Prostate gland (tissue), 2 donors: ENCODE data around the gene FOXK2. TPM values are rescaled to one million over a fixed set of nuclear protein-coding genes. Genes with fewer than 3 reads are reported as not detected.

Experiments
- DNase-seq: peaks from one replicate; pipeline ENCODE4 v3.0.0-alpha.2; 2019; ENCODE audit warnings: low spot score
- H3K27ac ChIP-seq, 2 donors: fragments of 200-600 bp; sonication (generic); 2 replicates each; pipeline ENCODE4 v1.5.1; 2017 to 2019
- H3K27me3 ChIP-seq: fragments of 200-600 bp; sonication (generic); replicated peaks from 2 replicates; pipeline ENCODE4 v1.5.1; 2019; ENCODE audit not compliant: insufficient read depth
- H3K36me3 ChIP-seq, 2 donors: fragments of 200-600 bp; sonication (generic); 1 replicate in 1 of 2; 2 replicates in 1 of 2; pipeline versions ENCODE4 v1.5.1 to v1.8.1; 2017 to 2019
- H3K4me1 ChIP-seq: fragments of 200-600 bp; sonication (generic); replicated peaks from 2 replicates; pipeline ENCODE4 v1.5.1; 2019
- H3K4me3 ChIP-seq, 2 donors: fragments of 200-600 bp; sonication (generic); 2 replicates each; pipeline ENCODE4 v1.5.1; 2017 to 2019
- H3K9me3 ChIP-seq: fragments of 200-600 bp; sonication (generic); 2 replicates; pipeline ENCODE4 v1.5.1; 2017
- POLR2A ChIP-seq: fragments of 450-650 bp; IDR thresholded peaks from one replicate; pipeline ENCODE4 v1.6.1; 2016; ENCODE audit warnings: antibody characterized with exemption, mild to moderate bottlenecking
- POLR2AphosphoS5 ChIP-seq: sonication (generic); formaldehyde crosslinking; IDR thresholded peaks from one replicate; pipeline ENCODE4 v1.6.1; 2017; ENCODE audit warnings: antibody characterized with exemption
- WGBS: methylation state at CpG from one replicate; pipeline ENCODE4 v1.1.5; 2018; 5-methylcytosine and 5-hydroxymethylcytosine counted together
- intact Hi-C: fragments of 100-400 bp; cut with DNase I; formaldehyde crosslinking; loops from one replicate; pipeline ENCODE4 v1.14.2; 2022
- total RNA-seq, 2 donors: library from RNA; depleted of rRNA; stranded (reverse); fragments of >200 nt; gene quantifications; one replicate each; pipeline ENCODE4 v1.1.0, GENCODE V29; 2016
- TF ChIP-seq, protein P1 (sequence below), 4 experiments: fragments of 200-600 bp in 2 of 4; fragments of 450-650 bp in 2 of 4; sonication (generic) in 2 of 4; IDR thresholded peaks; 1 replicate in 3 of 4; 2 replicates in 1 of 4; pipeline ENCODE4 v1.5.1; 2016 to 2019; ENCODE audit warnings: antibody characterized with exemption in 4 of 4, mild to moderate bottlenecking in 2 of 4, moderate library complexity in 2 of 4

The FOXK2 gene
- total RNA-seq, 2 donors from 2014 or later = 47.9 to 85.5 TPM

- Histone ChIP-seq H3K36me3 (no peaks in the 10 kb centered on the region), H3K27me3 (no peaks in the 10 kb centered on the region), H3K4me1 (peaks cover 6% of the 10 kb centered on the region), H3K4me3 (no peak overlapping the region), H3K27ac (no peak overlapping the region), H3K9me3 (no peaks in the 10 kb centered on the region)
- TF ChIP-seq, protein P1, sequence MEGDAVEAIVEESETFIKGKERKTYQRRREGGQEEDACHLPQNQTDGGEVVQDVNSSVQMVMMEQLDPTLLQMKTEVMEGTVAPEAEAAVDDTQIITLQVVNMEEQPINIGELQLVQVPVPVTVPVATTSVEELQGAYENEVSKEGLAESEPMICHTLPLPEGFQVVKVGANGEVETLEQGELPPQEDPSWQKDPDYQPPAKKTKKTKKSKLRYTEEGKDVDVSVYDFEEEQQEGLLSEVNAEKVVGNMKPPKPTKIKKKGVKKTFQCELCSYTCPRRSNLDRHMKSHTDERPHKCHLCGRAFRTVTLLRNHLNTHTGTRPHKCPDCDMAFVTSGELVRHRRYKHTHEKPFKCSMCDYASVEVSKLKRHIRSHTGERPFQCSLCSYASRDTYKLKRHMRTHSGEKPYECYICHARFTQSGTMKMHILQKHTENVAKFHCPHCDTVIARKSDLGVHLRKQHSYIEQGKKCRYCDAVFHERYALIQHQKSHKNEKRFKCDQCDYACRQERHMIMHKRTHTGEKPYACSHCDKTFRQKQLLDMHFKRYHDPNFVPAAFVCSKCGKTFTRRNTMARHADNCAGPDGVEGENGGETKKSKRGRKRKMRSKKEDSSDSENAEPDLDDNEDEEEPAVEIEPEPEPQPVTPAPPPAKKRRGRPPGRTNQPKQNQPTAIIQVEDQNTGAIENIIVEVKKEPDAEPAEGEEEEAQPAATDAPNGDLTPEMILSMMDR (IDR thresholded peaks at IDR 0.05) = no peak
- TF ChIP-seq POLR2AphosphoS5 (no peak), POLR2A (no peak)
- DNase-seq = no peak
- WGBS = 78% methylated on average over 22 of the region's 23 CpGs
- intact Hi-C loops = no loop called here
Measured at GRCh38 chr17:82598256-82599119, 79.0 kb downstream of the FOXK2 start.

DNA sequence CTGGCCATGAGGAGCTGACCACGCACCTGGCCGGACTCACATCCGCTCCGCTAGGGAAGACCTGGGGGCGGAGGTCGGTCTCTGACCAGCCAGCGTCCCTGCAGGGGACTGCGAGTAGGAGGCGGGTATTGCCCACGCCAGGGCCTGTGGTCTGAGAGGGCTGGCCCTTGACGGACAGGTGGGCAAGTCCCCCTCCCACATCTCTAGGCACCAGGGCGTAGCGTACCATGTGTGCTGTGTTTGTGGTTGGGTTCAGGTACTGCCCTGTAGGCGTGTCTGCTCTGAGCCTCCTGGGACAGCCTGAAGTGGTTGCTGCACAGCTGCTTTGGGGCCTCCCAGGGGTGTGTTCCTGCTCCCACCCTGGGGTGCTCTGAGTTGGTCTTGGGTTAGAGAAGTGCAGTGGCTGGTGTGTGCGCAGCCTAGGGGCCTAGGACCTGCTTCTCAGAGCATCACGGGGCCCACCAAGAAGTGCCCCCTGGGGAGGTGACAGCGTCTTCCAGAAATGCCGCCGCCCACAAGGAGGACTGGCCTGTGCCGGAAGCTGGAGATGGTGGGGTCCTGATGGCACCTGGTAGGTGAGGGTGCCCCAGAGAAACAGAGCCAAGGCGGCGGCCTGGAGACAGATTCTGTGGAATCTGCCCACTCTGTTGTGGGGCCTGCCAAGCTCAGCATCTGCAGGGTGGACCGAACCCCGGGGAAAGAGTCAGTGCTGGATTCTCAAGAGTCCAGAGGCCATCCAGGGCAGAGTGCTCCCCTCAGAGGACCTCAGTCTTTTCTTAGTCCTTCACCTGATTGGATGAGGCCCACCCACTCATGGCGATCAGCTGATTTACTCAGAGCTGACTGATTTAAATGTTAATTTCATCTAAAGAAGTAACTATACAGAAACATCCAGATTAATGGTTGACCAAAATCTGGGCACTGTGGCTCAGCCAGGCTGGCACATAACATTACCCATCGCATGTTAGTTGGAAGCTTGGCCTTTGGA lies 80.4 kb downstream of the FOXK2 start:
- intact Hi-C loops = no loop called here
- H3K36me3 ChIP-seq = no peaks in the 10 kb centered on the region

GRCh38 chr17:82600731-82601446 lies 81.4 kb downstream of the FOXK2 start:
- WGBS = 95% methylated on average over 37 of the region's 37 CpGs
- no peak overlapping the region for H3K4me3 ChIP-seq
- H3K4me1 ChIP-seq = no peaks in the 10 kb centered on the region
- no peaks in the 10 kb centered on the region for H3K9me3 ChIP-seq
- H3K27ac ChIP-seq = no peak overlapping the region
- DNase-seq = no peak
- no peaks in the 10 kb centered on the region for H3K27me3 ChIP-seq
- H3K36me3 ChIP-seq = no peaks in the 10 kb centered on the region
- TF ChIP-seq, protein P1 (IDR thresholded peaks at IDR 0.05) = no peak
- TF ChIP-seq POLR2A = no peak
- no peak for TF ChIP-seq POLR2AphosphoS5
- intact Hi-C loops = no loop called here

More for the DNA sequence above, 80.4 kb downstream of the FOXK2 start:
- Histone ChIP-seq H3K27me3 (no peaks in the 10 kb centered on the region), H3K4me3 (no peak overlapping the region), H3K4me1 (no peaks in the 10 kb centered on the region), H3K9me3 (no peaks in the 10 kb centered on the region), H3K27ac (no peak overlapping the region)
- 95% methylated on average over 26 of the region's 26 CpGs for WGBS
- TF ChIP-seq, protein P1 (IDR thresholded peaks at IDR 0.05) = no peak
- TF ChIP-seq POLR2A = no peak
- DNase-seq = no peak

- no peaks in the 10 kb centered on the region for H3K4me1 ChIP-seq
- no peaks in the 10 kb centered on the region for H3K9me3 ChIP-seq
- peak overlapping the region in 1 of 2 donors; percentile 46 for H3K27ac ChIP-seq
- no peak for DNase-seq
- 95% methylated on average over 24 of the region's 24 CpGs for WGBS
- H3K27me3 ChIP-seq = no peaks in the 10 kb centered on the region
- intact Hi-C loops = no loop called here
- H3K4me3 ChIP-seq = no peak overlapping the region
- TF ChIP-seq, protein P1 (IDR thresholded peaks at IDR 0.05) = no peak
- TF ChIP-seq POLR2A (no peak), POLR2AphosphoS5 (no peak)
- H3K36me3 ChIP-seq = no peaks in the 10 kb centered on the region
Measured at GRCh38 chr17:82601447-82602000, 82.0 kb downstream of the FOXK2 start.
